Measurements from ENCODE around the gene ADD2.
A peak's percentile ranks its signal among the peaks of the same experiment; 100 is the strongest.
"Not testable (repeated sequence)": the region's sequence is repeated elsewhere in the genome, so short reads cannot be mapped to it uniquely, and the experiment has no call there.

Gene ADD2

DNA sequence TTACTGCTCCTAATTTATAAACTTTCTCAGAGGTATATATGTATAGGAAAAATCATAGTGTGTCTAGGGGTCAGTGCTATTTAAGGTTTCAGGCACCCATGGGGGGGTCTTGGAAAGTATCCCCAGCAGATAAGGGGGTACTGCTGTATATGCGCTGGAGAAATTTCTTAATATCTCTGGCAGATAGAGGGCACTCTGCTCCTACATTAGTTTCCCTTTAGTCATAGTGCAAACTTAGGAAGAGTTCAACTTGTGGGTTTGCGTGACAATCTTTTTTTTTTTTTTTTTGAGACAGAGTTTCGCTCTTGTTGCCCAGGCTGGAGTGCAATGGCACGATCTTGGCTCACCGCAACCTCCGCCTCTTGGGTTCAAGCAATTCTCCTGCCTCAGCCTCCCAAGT lies 112.8 kb downstream of the ADD2 start:
- intact Hi-C loops (cut with DNase I) = loop anchor here (1.0 to 5.0 kb wide), 2 partner anchors 112 to 130 kb away; partner anchors contain the start of gene ADD2
- DNase-seq = not testable (repeated sequence)

- DNase-seq = no peak
- intact Hi-C loops (cut with DNase I) = no loop called here
Observed at GRCh38 chr2:70651727-70652126, 116.3 kb downstream of the ADD2 start.

GRCh38 chr2:70651014-70651413 lies 117.0 kb downstream of the ADD2 start:
- intact Hi-C loops (cut with DNase I) = no loop called here
- no peak for DNase-seq

DNA sequence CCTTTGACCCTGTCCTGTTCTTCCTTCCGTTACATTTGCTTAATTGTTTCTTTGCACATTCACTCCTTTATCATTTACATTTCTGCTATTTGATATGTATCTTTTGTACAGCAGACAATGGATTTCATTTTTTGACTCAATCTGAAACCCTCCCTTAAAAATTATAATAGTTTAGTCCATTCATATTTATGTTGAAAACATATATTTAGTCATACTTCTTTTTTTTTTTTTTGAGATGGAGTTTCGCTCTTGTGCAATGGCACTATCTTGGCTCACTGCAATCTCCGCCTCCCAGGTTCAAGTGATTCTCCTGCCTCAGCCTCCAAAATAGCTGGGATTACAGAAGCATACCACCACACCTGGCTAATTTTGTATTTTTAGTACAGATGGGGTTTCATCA lies 119.0 kb downstream of the ADD2 start:
- intact Hi-C loops (cut with DNase I) = loop anchor here (1.0 to 10.0 kb wide), 2 partner anchors 304 to 345 kb away; no protein-coding TSS in a partner anchor
- DNase-seq = no peak

DNA sequence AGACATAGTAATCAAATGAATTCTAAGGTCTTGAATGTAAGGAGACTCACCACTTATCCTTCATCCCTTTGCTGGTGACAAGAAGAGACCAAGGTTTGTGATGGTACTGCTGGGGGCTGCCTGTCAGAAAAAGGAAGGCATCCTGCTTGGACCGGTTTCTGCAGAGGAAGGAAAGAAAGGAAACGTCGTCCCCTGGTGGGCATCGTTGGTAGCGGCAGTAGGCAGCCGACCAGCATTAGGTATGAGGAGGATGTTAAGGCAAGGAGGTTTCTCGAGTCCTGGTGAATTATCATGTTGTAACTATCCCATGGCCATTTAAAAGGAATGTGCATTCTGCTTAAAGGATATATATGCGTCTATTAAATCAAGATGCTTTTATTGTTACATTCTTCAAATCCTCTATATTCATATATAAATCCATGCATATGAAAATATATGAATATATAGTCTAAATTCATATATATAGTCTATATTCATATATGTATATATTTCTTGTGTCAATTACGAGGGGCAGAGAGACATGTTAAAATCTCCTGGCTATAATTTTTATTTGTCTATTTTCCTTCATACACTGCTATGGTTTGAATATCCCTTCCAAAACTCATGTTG lies 120.0 kb downstream of the ADD2 start:
- intact Hi-C loops (cut with DNase I) = loop anchor here (1.0 to 10.0 kb wide), 2 partner anchors 303 to 344 kb away; no protein-coding TSS in a partner anchor
- peak; percentile 37 to 94 (median 76) for DNase-seq

DNA sequence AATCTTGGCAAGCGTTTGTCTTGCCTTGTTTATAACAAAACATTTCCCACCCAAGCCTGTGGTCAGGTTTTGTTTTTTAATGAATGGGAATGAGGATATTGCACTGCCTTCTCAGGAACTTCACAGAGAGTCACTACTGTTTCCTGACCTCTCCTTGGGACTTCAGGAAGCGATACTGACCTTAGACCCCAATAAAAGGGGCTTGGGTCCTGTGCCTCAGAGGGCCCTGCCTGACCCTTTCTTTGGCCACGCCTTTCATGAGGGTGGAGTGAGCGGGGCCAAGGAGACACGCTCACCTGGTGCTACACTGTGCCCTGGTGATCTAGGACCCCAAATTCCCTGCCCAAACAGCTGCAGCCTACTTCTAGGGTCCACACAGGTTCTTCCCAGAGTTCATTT lies 121.6 kb downstream of the ADD2 start:
- intact Hi-C loops (cut with DNase I) = loop anchor here (10.0 kb wide), 1 partner anchor 302 kb away; no protein-coding TSS in a partner anchor
- DNase-seq = no peak

DNA sequence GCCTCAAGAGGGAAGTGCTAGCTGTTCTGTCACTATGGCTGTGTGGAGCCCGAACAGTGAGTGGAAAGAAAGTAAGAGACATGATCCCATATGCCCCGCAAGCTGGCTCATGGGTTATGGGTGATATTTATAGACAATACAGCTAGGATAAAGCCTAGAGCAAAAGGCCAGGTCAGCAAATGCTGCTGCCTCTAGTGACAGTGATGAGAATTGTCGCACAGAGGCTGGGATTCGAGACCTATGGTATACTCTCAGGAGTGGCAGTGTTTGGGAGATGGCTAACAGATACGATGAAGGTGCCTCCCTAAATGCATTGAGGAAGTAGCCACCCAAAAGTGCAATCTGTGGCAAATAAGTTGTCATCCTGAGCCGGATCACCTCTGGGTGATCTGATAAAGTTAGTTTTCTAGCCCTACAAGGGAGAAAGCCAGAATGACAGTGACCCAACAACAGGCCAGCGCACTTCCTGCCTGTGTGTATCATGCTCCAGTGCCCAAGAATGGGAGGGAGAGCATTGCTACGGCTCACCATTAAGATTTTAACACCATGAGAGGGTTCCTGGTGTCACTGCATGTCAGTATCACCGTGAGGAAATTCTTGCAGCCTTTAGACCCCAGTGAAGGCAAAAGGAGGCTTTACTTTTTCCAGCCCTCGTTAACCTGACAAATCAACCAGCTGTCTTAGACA lies 122.1 kb downstream of the ADD2 start:
- no peak for DNase-seq
- intact Hi-C loops (cut with DNase I) = loop anchor here (10.0 kb wide), 1 partner anchor 301 kb away; no protein-coding TSS in a partner anchor

DNA sequence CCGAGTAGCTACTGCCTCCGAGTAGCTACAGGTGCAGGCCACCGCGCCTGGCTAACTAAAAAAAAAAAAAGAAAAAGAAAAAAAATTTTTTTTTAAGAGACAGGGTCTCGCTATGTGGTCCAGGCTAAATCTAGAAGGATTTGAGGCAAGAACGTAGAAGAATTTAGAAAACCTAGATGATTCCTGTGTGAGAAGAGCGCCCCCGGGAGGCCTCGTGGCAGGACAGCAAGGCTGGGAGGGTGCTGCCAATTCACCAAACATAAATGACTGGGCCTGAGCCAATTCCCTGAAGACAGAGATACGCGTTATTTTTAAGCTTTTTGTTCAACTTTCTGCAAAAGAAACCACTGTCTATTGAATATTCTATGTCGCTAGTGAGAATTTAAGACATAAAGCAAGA lies 124.3 kb downstream of the ADD2 start:
- intact Hi-C loops (cut with DNase I) = loop anchor here (10.0 kb wide), 1 partner anchor 299 kb away; no protein-coding TSS in a partner anchor

DNA sequence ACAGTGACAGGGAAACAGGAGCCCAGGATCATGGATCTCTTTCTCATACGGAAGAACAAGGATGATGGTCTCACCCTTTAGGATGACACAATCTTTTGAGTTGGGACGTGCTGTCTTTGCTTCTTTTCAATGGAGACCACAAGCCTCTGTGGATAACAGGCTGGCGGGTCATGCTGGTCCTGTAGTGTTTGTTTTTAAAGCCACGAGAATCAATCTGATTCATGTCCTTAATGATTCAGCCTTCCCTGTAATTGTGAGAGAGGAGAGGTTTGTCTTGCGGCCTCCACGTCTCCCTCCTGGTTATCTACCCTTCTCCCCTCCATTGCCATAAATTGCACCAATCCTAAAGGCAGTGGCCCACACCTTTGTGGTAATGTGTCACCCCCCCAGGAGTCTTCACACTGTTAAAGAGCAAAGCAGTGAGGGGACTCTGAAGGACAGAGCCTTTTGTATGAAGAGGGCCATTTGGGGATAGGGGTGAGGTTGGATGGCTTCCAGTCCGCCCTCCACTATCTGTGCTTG lies 126.7 kb downstream of the ADD2 start:
- intact Hi-C loops (cut with DNase I) = loop anchor here (10.0 kb wide), 1 partner anchor 297 kb away; no protein-coding TSS in a partner anchor
- DNase-seq = no peak

More for the DNA sequence above, 124.3 kb downstream of the ADD2 start:
- DNase-seq = no peak

- intact Hi-C loops (cut with DNase I) = loop anchor here (10.0 kb wide), 1 partner anchor 295 kb away; no protein-coding TSS in a partner anchor
- DNase-seq = no peak
Observed at GRCh38 chr2:70639841-70640436, 128.1 kb downstream of the ADD2 start.

GRCh38 chr2:70638561-70638960 lies 129.4 kb downstream of the ADD2 start:
- no peak for DNase-seq
- intact Hi-C loops (cut with DNase I) = no loop called here

GRCh38 chr2:70633508-70633907 lies 134.5 kb downstream of the ADD2 start:
- intact Hi-C loops (cut with DNase I) = no loop called here

GRCh38 chr2:70632966-70633365 lies 135.0 kb downstream of the ADD2 start:
- no peak for DNase-seq
- intact Hi-C loops (cut with DNase I) = no loop called here

More at GRCh38 chr2:70633508-70633907, 134.5 kb downstream of the ADD2 start:
- no peak for DNase-seq

DNA sequence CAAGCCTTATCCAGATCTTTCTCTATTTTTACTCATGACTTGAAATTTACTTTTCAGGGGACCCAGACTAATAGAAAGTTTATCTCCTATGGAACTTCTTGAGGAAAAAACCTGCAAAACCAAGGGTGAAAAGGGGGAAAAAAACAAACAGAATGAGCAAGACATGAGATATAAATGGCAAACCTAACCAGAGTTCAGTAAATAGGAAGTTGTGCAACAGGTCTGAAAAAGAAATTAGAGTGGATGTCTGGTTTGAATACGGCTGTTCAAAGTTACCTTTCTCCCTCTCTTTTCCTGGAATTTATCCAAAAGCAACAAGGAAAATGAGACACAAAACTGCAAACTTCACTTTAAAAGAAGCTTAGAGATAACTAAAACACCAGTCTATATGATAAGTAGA lies 135.6 kb downstream of the ADD2 start:
- intact Hi-C loops (cut with DNase I) = no loop called here

GRCh38 chr2:70630761-70631160 lies 137.2 kb downstream of the ADD2 start:
- intact Hi-C loops (cut with DNase I) = no loop called here
- DNase-seq = no peak

More for the DNA sequence above, 135.6 kb downstream of the ADD2 start:
- no peak for DNase-seq

GRCh38 chr2:70627211-70627898 lies 140.6 kb downstream of the ADD2 start:
- no peak for DNase-seq
- intact Hi-C loops (cut with DNase I) = no loop called here

GRCh38 chr2:70626254-70626990 lies 141.6 kb downstream of the ADD2 start:
- no peak for DNase-seq
- intact Hi-C loops (cut with DNase I) = no loop called here

DNA sequence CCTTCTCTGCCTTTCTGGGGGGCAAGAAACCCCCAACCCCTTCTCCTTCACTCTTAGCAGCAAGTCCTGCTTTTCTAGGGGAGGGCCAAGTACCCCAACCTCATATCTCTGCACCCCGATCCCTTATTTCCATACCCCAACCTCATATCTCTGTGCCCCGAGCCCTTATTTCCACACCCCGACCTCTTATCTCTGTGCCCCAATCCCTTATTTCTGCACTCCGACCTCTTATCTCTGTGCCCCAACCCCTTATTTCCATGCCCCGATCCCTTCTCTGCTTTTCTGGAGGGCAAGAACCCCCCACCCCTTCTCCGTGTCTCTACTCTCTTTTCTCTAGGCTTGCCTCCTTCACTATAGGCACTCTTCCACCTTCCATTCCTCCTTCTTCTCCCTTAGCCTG lies 146.5 kb downstream of the ADD2 start:
- DNase-seq; intact Hi-C loops (cut with DNase I): not testable (repeated sequence)

DNA sequence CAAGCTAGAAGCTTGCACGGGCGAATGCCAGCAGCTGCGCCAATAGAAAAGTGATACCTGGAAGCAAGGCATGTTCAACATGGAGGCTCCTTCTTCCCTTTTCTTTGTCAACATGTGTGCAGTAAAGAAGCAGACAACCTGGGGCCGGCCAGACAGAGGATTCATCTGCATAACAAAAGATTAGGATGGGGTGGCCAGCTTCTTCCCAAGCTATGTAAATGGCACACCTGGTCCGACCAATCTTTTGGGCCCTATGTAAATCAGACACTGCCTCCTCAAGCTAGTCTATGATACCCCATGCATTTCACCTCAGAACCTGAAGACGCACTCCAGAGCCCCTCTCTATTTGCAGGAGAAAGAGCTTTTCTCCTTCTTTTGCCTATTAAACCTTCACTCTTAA lies 148.0 kb downstream of the ADD2 start:
- intact Hi-C loops (cut with DNase I) = no loop called here
- no peak for DNase-seq

DNA sequence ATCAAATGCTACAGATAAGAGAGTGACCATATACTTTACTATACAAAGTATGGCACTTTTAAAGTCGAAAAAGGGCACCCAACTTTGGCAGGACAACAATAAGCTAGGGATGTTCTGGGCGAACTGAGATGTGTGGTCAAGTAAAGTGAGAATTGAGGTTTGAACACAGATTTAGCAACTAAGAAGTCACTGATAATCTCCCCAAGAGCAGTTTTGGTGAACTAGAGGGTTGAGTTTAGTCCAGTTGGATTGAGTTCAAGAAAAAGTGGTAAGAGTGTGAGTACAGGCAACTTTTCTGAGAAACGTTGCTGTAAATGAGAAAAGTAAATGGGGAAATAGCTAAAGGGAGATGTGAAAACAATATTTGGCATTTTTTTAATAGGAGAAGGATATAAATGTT lies 148.8 kb downstream of the ADD2 start:
- intact Hi-C loops (cut with DNase I) = loop anchor here (5.0 kb wide), 1 partner anchor 317 kb away; the partner anchor contains the start of gene FAM136A
- DNase-seq = no peak

Data from posterior cingulate gyrus (tissue), 11 donors.